ENCODE data around the gene CNN3. TPM values are rescaled to one million over a fixed set of nuclear protein-coding genes. Genes with fewer than 3 reads are reported as not detected.

The CNN3 gene
- polyA plus RNA-seq, 2 of the 4 experiments (the other 2 are of a cell fraction) = 61.6 to 83.4 TPM

- CTCF ChIA-PET = interaction anchor here (1.0 to 4.7 kb wide), 5 partner anchors 15 to 119 kb away, joined by 3 to 32 read pairs (median 4); no protein-coding TSS in a partner anchor
- no peak for TF ChIP-seq EHMT2 (IDR thresholded peaks at IDR 0.05; ENCODE audit: low read depth)
- TF ChIP-seq HEYL (CRISPR knock-in tag; IDR thresholded peaks at IDR 0.05) = no peak
- no peak for TF ChIP-seq KDM5A (IDR thresholded peaks at IDR 0.05)
- TF ChIP-seq HOXB5 (CRISPR knock-in tag; IDR thresholded peaks at IDR 0.05) = no peak
- no peak for TF ChIP-seq RAD21 (conservative IDR thresholded peaks at IDR 0.05 in 1 of 2, IDR thresholded peaks at IDR 0.05 in 1 of 2)
- TF ChIP-seq RCOR1 (IDR thresholded peaks at IDR 0.05; ENCODE audit: low read depth, low read length) = no peak
- no peak for TF ChIP-seq JUNB (IDR thresholded peaks at IDR 0.05)
- TF ChIP-seq NPAS2 (CRISPR knock-in tag; IDR thresholded peaks at IDR 0.05; ENCODE audit: borderline replicate concordance) = no peak
- TF ChIP-seq KDM1A (IDR thresholded peaks at IDR 0.05; ENCODE audit: low read depth) = no peak
- TF ChIP-seq HOXB13 (CRISPR knock-in tag; IDR thresholded peaks at IDR 0.05; ENCODE audit: low read depth) = no peak
- no peak for TF ChIP-seq FOXS1 (CRISPR knock-in tag; IDR thresholded peaks at IDR 0.05)
- TF ChIP-seq CHD4 (IDR thresholded peaks at IDR 0.05; ENCODE audit: borderline replicate concordance) = no peak
- no peak for TF ChIP-seq FOSL2 (IDR thresholded peaks at IDR 0.05)
- no peak for TF ChIP-seq FOSL2 (CRISPR knock-in tag; IDR thresholded peaks at IDR 0.05)
- no peak for TF ChIP-seq TP53 (CRISPR knock-in tag; IDR thresholded peaks at IDR 0.05)
- no peak for TF ChIP-seq TFCP2L1 (CRISPR knock-in tag; IDR thresholded peaks at IDR 0.05)
- no peak for TF ChIP-seq HOXA7 (CRISPR knock-in tag; IDR thresholded peaks at IDR 0.05)
- no peak for TF ChIP-seq SMC3 (IDR thresholded peaks at IDR 0.05)
- FAIRE-seq = no peak
These were observed 1.9 kb downstream of the CNN3 start for GRCh38 chr1:94925004-94925403.

GRCh38 chr1:94922761-94923331 lies 4.1 kb downstream of the CNN3 start:
- no peak for FAIRE-seq
- peaks cover 36% of the 10 kb centered on the region for H3K4me1 ChIP-seq
- WGBS (ENCODE audit: missing lambda C conversion rate) = 86% methylated on average over 8 of the region's 8 CpGs
- H3K9me3 ChIP-seq = no peaks in the 10 kb centered on the region
- no peak for DNase-seq (ENCODE audit: low read depth in 1 of 2, low spot score in 1 of 2)
- ChIA-PET CTCF (interaction anchor here (1.6 to 4.7 kb wide), 3 partner anchors 68 to 121 kb away, joined by 3 to 32 read pairs (median 10); no protein-coding TSS in a partner anchor), POLR2A (no interaction called here)
- H3K27ac ChIP-seq = peak overlapping the region in 1 of 2 experiments; percentile 42; a peak in 1 of 6 replicates
- no peak for ATAC-seq
- H3K4me2 ChIP-seq = peak overlapping the region; percentile 35; the same call in 2 of the 3 replicates
- no peak overlapping the region for H3K4me3 ChIP-seq
- TF ChIP-seq RAD21 (conservative IDR thresholded peaks at IDR 0.05 in 1 of 2, IDR thresholded peaks at IDR 0.05 in 1 of 2) (no peak), FOXS1 (CRISPR knock-in tag; IDR thresholded peaks at IDR 0.05) (no peak), CTCF (IDR thresholded peaks at IDR 0.05) (no peak), SREBF2 (IDR thresholded peaks at IDR 0.05) (no peak), BHLHE40 (IDR thresholded peaks at IDR 0.05; ENCODE audit: low read depth, low read length) (no peak), NPAS2 (CRISPR knock-in tag; IDR thresholded peaks at IDR 0.05; ENCODE audit: borderline replicate concordance) (no peak), RARB (CRISPR knock-in tag; IDR thresholded peaks at IDR 0.05) (no peak), CHD4 (IDR thresholded peaks at IDR 0.05; ENCODE audit: borderline replicate concordance) (no peak), FOSL2 (IDR thresholded peaks at IDR 0.05) (no peak), FOSL2 (CRISPR knock-in tag; IDR thresholded peaks at IDR 0.05) (no peak), SMC3 (IDR thresholded peaks at IDR 0.05) (no peak)

More at GRCh38 chr1:94925004-94925403, 1.9 kb downstream of the CNN3 start:
- DNase-seq (ENCODE audit: low read depth in 1 of 2, low spot score in 1 of 2) (no peak), ATAC-seq (no peak)
- H3K27ac ChIP-seq = peak overlapping the region; percentile 88 to 98
- H3K4me1 ChIP-seq = peaks cover 53% of the 10 kb centered on the region
- 2% methylated on average over 2 of the region's 2 CpGs for WGBS (ENCODE audit: missing lambda C conversion rate)
- H3K4me3 ChIP-seq = peak overlapping the region; percentile 90
- POLR2A ChIA-PET = no interaction called here
- H3K9me3 ChIP-seq = no peaks in the 10 kb centered on the region
- H3K4me2 ChIP-seq = peak overlapping the region; percentile 76

GRCh38 chr1:94921977-94922376 lies 4.9 kb downstream of the CNN3 start:
- no peak for ATAC-seq
- WGBS (ENCODE audit: missing lambda C conversion rate) = 94% methylated on average over 1 of the region's 1 CpG
- no peak overlapping the region for H3K27ac ChIP-seq
- H3K4me1 ChIP-seq = peaks cover 36% of the 10 kb centered on the region
- FAIRE-seq = no peak
- H3K4me2 ChIP-seq = no peak overlapping the region
- TF ChIP-seq CHD2 (IDR thresholded peaks at IDR 0.05; ENCODE audit: low read length, partially characterized antibody) (no peak), NPAS2 (CRISPR knock-in tag; IDR thresholded peaks at IDR 0.05; ENCODE audit: borderline replicate concordance) (no peak), RFX5 (IDR thresholded peaks at IDR 0.05) (no peak)
- TF ChIP-seq, protein P1, sequence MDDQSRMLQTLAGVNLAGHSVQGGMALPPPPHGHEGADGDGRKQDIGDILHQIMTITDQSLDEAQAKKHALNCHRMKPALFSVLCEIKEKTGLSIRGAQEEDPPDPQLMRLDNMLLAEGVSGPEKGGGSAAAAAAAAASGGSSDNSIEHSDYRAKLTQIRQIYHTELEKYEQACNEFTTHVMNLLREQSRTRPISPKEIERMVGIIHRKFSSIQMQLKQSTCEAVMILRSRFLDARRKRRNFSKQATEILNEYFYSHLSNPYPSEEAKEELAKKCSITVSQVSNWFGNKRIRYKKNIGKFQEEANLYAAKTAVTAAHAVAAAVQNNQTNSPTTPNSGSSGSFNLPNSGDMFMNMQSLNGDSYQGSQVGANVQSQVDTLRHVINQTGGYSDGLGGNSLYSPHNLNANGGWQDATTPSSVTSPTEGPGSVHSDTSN (IDR thresholded peaks at IDR 0.05) = no peak
- TF ChIP-seq, protein P2, sequence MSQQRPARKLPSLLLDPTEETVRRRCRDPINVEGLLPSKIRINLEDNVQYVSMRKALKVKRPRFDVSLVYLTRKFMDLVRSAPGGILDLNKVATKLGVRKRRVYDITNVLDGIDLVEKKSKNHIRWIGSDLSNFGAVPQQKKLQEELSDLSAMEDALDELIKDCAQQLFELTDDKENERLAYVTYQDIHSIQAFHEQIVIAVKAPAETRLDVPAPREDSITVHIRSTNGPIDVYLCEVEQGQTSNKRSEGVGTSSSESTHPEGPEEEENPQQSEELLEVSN (IDR thresholded peaks at IDR 0.05; ENCODE audit: borderline replicate concordance, low read depth) = no peak
- TF ChIP-seq, protein P3, sequence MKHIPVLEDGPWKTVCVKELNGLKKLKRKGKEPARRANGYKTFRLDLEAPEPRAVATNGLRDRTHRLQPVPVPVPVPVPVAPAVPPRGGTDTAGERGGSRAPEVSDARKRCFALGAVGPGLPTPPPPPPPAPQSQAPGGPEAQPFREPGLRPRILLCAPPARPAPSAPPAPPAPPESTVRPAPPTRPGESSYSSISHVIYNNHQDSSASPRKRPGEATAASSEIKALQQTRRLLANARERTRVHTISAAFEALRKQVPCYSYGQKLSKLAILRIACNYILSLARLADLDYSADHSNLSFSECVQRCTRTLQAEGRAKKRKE (CRISPR knock-in tag; IDR thresholded peaks at IDR 0.05; ENCODE audit: low read depth) = no peak
- CTCF ChIA-PET = interaction anchor here (4.7 kb wide), 1 partner anchor 67 kb away, joined by 32 read pairs; no protein-coding TSS in a partner anchor
- DNase-seq (ENCODE audit: low read depth in 1 of 2, low spot score in 1 of 2) = no peak
- H3K9me3 ChIP-seq = no peaks in the 10 kb centered on the region
- POLR2A ChIA-PET = no interaction called here
- no peak overlapping the region for H3K4me3 ChIP-seq

Measured in A549 (cell line).